Kidney (tissue), 22 donors: ENCODE results near the gene CUL3. TPM values are rescaled to one million over a fixed set of nuclear protein-coding genes. Genes with fewer than 3 reads are reported as not detected.

Source experiments
- DNase-seq, 5 donors: peaks; one replicate each; pipeline ENCODE4 v3.0.0-alpha.2; 2013 to 2020
- FAIRE-seq: peaks from 2 replicates; lab custom pipeline; 2012; peaks lifted over from hg19 to GRCh38; lab: Jason Lieb, UNC
- H3K27ac ChIP-seq, 2 donors: one replicate each; pipeline ENCODE4 v1.7.0; 2013; ENCODE audit warnings: low read depth in 2 of 2, low read length in 2 of 2, inconsistent platforms in 1 of 2
- H3K27me3 ChIP-seq: one replicate; pipeline ENCODE4 v1.7.1; 2013; ENCODE audit warnings: low read length, inconsistent platforms; ENCODE audit not compliant: control insufficient read depth, insufficient read depth
- H3K36me3 ChIP-seq, 3 donors: one replicate each; pipeline versions ENCODE4 v1.7.0 to v1.7.1; 2013; ENCODE audit warnings: low read length in 3 of 3, control low read depth in 1 of 3, inconsistent platforms in 1 of 3; ENCODE audit not compliant: insufficient read depth in 3 of 3, control insufficient read depth in 2 of 3
- H3K4me1 ChIP-seq, 3 donors: one replicate each; pipeline versions ENCODE4 v1.7.0 to v1.7.1; 2013; ENCODE audit warnings: low read length in 3 of 3, inconsistent platforms in 1 of 3, low read depth in 1 of 3; ENCODE audit not compliant: control insufficient read depth in 2 of 3, insufficient read depth in 2 of 3
- H3K4me3 ChIP-seq, 3 donors: one replicate each; pipeline versions ENCODE4 v1.7.0 to v1.8.1; 2013; ENCODE audit warnings: low read length in 3 of 3, control low read depth in 1 of 3, inconsistent platforms in 1 of 3
- H3K9ac ChIP-seq, 3 donors: one replicate each; pipeline versions ENCODE4 v1.7.0 to v1.7.1; 2013; ENCODE audit warnings: low read length in 3 of 3, control low read depth in 1 of 3, inconsistent platforms in 1 of 3
- H3K9me3 ChIP-seq, 3 donors: one replicate each; pipeline versions ENCODE4 v1.7.0 to v1.7.1; 2013; ENCODE audit warnings: low read length in 3 of 3, control low read depth in 1 of 3, inconsistent platforms in 1 of 3; ENCODE audit not compliant: control insufficient read depth in 2 of 3, insufficient read depth in 1 of 3
- intact Hi-C: fragments of 100-400 bp; cut with DNase I; formaldehyde crosslinking; loops from one replicate; pipeline ENCODE4 v1.11.1; 2022
- long read RNA-seq, 10 donors: library from polyadenylated mRNA in 1 of 10; unstranded in 1 of 10; transcript quantifications; one replicate each; pipeline ENCODE4 v2.0.0 and lab custom pipeline, GENCODE V29; 2021 to 2026
- polyA plus RNA-seq: library from polyadenylated mRNA; stranded (reverse); fragments of 350-450 nt; fragmentation: Illumina TruSeq; extraction: RNeasy Lipid Tissue Mini Kit (QIAGEN cat#74804); gene quantifications from one replicate; pipeline ENCODE4 v1.2.3, GENCODE V29; 2014; ENCODE audit warnings: low read depth, low replicate concordance; ENCODE audit not compliant: insufficient read depth
- total RNA-seq: library from RNA; stranded (reverse); fragmentation: NEBNext Ultra II Directional; extraction: Animal tissue kit (Norgen Biotek cat#: 25700); gene quantifications from one replicate; pipeline ENCODE4 v1.2.1, GENCODE V29; 2021
- TF ChIP-seq, protein P1 (sequence below): IDR thresholded peaks from 3 replicates; pipeline ENCODE4 v1.5.1; 2012; ENCODE audit warnings: mild to moderate bottlenecking, moderate library complexity, borderline replicate concordance; ENCODE audit not compliant: insufficient read depth; ENCODE audit errors: extremely low read depth
- donor health status: control.
- donor health status: control.
- donor health status: control.
- donor health status: control.
- donor health status: control.
- donor health status: DM: yes; HTN: yes; CAD: no.
- donor health status: Normal renal cell carcinoma (clear cell type).

CUL3 gene
- 78.5 TPM for total RNA-seq
- 81.2 TPM for polyA plus RNA-seq
- long read RNA-seq, donor 1, full-length matches to known transcripts, result 8 of 19 reads
- long read RNA-seq, donor 1, partial matches to known transcripts, result 11 of 19 reads
- long read RNA-seq, donor 1, other reads (novel, unspliced or antisense), result 0 of 19 reads
- long read RNA-seq, donor 2, full-length matches to known transcripts, result 9 of 9 reads
- long read RNA-seq, donor 2, partial matches to known transcripts, result 0 of 9 reads
- long read RNA-seq, donor 2, other reads (novel, unspliced or antisense), result 0 of 9 reads
- long read RNA-seq, donor 3, full-length matches to known transcripts, result 8 of 8 reads
- long read RNA-seq, donor 3, partial matches to known transcripts, result 0 of 8 reads
- long read RNA-seq, donor 3, other reads (novel, unspliced or antisense), result 0 of 8 reads
- long read RNA-seq, donor 4, full-length matches to known transcripts, result 18 of 18 reads
- long read RNA-seq, donor 4, partial matches to known transcripts, result 0 of 18 reads
- long read RNA-seq, donor 4, other reads (novel, unspliced or antisense), result 0 of 18 reads
- long read RNA-seq, donor 5, full-length matches to known transcripts, result 1 of 1 reads
- long read RNA-seq, donor 5, partial matches to known transcripts, result 0 of 1 reads
- long read RNA-seq, donor 5, other reads (novel, unspliced or antisense), result 0 of 1 reads
- long read RNA-seq, donor 6, full-length matches to known transcripts, result 2 of 2 reads
- long read RNA-seq, donor 6, partial matches to known transcripts, result 0 of 2 reads
- long read RNA-seq, donor 6, other reads (novel, unspliced or antisense), result 0 of 2 reads
- long read RNA-seq, donor 7, full-length matches to known transcripts, result 63 of 77 reads
- long read RNA-seq, donor 7, partial matches to known transcripts, result 7 of 77 reads
- long read RNA-seq, donor 7, other reads (novel, unspliced or antisense), result 7 of 77 reads
- long read RNA-seq, donor 8, full-length matches to known transcripts, result 8 of 14 reads
- long read RNA-seq, donor 8, partial matches to known transcripts, result 6 of 14 reads
- long read RNA-seq, donor 8, other reads (novel, unspliced or antisense), result 0 of 14 reads
- long read RNA-seq, donor 9, full-length matches to known transcripts, result 6 of 6 reads
- long read RNA-seq, donor 9, partial matches to known transcripts, result 0 of 6 reads
- long read RNA-seq, donor 9, other reads (novel, unspliced or antisense), result 0 of 6 reads
- long read RNA-seq, donor 10, full-length matches to known transcripts, result 7 of 13 reads
- long read RNA-seq, donor 10, partial matches to known transcripts, result 6 of 13 reads
- long read RNA-seq, donor 10, other reads (novel, unspliced or antisense), result 0 of 13 reads

DNA sequence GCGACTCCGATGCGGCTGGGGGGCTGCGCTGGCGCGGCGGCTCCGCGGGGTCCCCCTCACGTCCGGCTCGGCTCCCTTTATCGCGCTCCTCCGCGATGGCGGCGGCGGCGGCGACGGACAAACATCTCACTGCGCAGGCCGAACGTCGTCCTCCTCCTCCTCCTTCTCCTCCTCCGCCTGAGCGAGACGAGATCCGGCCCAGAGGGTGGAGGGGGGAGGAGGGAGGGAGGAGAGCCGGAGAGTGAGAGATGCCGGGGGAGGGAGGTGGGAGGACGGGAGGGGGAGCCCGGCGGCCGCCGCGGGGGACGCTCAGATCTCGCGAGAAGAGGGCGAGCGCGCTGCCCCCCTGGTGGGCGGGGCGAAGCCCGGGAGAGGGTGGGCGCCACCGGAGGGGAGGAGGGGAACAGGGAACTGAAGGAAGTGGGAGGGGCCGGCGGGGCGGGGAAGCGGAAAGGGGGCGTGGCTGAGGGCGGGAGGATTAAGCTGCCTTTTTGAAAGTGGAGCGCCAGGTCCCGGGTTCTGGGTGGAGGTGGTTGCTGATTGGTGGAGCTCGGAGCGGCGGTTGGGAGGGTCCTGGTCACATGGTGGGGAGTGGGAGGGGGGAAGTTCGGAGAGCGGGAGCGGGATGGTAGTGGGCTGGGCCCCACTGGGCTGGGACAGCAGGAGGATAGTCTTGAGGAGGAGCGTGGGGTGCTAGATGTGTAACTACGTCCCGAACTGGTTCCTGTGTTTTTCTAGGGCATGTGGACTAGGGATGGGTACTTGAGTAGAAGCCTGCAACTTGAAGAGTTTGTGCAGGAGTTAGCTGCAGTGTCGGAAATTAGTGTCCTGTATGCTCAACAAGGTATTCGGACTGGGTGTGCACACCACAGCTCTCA is at the start of gene CUL3:
TSS of gene CUL3 (minus strand) at position 153 of the 878 bp plus-strand sequence. CDS start 354 bp downstream, outside the sequence.
- Histone ChIP-seq H3K36me3 (no peaks in the 10 kb centered on the region), H3K9me3 (no peaks in the 10 kb centered on the region), H3K27ac (peak within 1 kb of the TSS; percentile 83 to 91), H3K4me1 (peaks cover 2 to 3% (median 2%) of the 10 kb centered on the region in 3 donors), H3K27me3 (no peaks in the 10 kb centered on the region), H3K9ac (peak within 1 kb of the TSS; percentile 61 to 89 (median 87)), H3K4me3 (peak within 1 kb of the TSS; percentile 86 to 96 (median 94))
- DNase-seq (peak; percentile 99 to 100 (median 100)), FAIRE-seq (peak; percentile 80)
- intact Hi-C loops, result no loop called here
- TF ChIP-seq, protein P1, sequence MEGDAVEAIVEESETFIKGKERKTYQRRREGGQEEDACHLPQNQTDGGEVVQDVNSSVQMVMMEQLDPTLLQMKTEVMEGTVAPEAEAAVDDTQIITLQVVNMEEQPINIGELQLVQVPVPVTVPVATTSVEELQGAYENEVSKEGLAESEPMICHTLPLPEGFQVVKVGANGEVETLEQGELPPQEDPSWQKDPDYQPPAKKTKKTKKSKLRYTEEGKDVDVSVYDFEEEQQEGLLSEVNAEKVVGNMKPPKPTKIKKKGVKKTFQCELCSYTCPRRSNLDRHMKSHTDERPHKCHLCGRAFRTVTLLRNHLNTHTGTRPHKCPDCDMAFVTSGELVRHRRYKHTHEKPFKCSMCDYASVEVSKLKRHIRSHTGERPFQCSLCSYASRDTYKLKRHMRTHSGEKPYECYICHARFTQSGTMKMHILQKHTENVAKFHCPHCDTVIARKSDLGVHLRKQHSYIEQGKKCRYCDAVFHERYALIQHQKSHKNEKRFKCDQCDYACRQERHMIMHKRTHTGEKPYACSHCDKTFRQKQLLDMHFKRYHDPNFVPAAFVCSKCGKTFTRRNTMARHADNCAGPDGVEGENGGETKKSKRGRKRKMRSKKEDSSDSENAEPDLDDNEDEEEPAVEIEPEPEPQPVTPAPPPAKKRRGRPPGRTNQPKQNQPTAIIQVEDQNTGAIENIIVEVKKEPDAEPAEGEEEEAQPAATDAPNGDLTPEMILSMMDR, result no peak

DNA sequence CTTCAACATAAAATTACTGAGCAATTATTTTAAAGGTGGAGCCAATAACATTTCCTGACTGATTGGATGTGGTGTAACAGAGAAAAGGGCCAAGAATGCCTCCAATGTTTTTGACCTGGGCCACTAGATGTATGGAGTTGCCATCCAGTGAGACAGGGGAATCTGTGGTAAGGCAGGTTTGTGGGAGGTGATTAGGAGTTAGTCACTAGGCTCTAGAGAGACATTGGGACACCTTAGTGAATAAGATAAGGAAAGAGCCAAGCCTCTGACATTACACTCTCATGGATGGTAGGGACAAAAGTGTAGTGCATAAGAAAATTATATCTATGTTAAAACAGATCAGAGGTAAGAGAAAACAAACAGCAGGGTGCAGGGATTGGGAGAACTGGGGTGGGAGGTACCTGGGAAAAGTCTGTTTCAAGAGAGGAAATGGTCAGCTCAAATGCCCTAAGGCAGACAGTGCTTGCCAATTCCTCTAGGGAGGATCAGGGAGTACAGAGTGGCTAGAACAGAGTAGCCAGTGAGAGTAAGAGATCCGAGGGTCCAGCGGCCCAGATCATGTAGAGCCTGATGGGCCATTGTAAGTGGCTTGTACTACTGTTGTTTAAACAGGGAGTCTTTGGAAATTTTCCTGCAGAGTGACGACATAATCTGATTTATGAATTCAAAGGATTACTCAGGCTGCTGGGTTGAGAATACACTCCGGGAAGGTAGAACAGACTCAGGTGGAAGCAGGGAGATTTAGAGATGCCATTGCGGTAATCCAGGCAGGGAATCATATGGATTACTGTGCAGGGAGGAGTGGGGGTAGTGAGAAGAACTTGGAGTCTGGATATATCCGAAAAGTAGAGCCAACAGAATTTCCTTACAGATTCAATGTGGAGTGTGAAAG is 45.7 kb upstream of the CUL3 start:
- Histone ChIP-seq H3K4me3 (no peak overlapping the region), H3K9me3 (no peaks in the 10 kb centered on the region), H3K36me3 (no peaks in the 10 kb centered on the region), H3K9ac (no peak overlapping the region), H3K27me3 (no peaks in the 10 kb centered on the region), H3K27ac (no peak overlapping the region), H3K4me1 (no peaks in the 10 kb centered on the region)
- TF ChIP-seq, protein P1, result no peak
- intact Hi-C loops, result no loop called here
- DNase-seq (no peak), FAIRE-seq (no peak)
